ENCODE results near the gene BPIFA3. TPM values are rescaled to one million over a fixed set of nuclear protein-coding genes. Genes with fewer than 3 reads are reported as not detected.

BPIFA3 gene
- total and polyA plus RNA-seq, 2 of the 13 experiments (the other 11 are each of a cell fraction or from before 2014, with no cell fraction given) = not detected

- TF ChIP-seq ZNF883 (CRISPR knock-in tag; IDR thresholded peaks at IDR 0.05; ENCODE audit: not compliant biosample characterization) = no peak
- 0 out of 2 replicates have a peak, but pooled peaks have one; percentile 36 for TF ChIP-seq SAP130 (CRISPR knock-in tag; IDR thresholded peaks at IDR 0.05; ENCODE audit: low read depth)
- TF ChIP-seq CEBPB (IDR thresholded peaks at IDR 0.05; ENCODE audit: borderline replicate concordance, low read depth, low read length) = no peak
- no peak for TF ChIP-seq SIN3B (IDR thresholded peaks at IDR 0.05; ENCODE audit: low read length)
- peak; percentile 57 for TF ChIP-seq ZEB1 (IDR thresholded peaks at IDR 0.05; ENCODE audit: insufficient replicate concordance, low read depth)
- TF ChIP-seq TFE3 (CRISPR knock-in tag; IDR thresholded peaks at IDR 0.05) = no peak
- no peak for TF ChIP-seq PCBP1 (IDR thresholded peaks at IDR 0.05; ENCODE audit: borderline replicate concordance, low read depth, low read length)
- TF ChIP-seq ZNF367 (CRISPR knock-in tag; IDR thresholded peaks at IDR 0.05; ENCODE audit: borderline replicate concordance) = no peak
- TF ChIP-seq ZNF569 (CRISPR knock-in tag; IDR thresholded peaks at IDR 0.05; ENCODE audit: borderline replicate concordance) = no peak
- no peak for TF ChIP-seq ZNF264 (CRISPR knock-in tag; IDR thresholded peaks at IDR 0.05)
- no peak for TF ChIP-seq ZNF556 (CRISPR knock-in tag; IDR thresholded peaks at IDR 0.05; ENCODE audit: borderline replicate concordance)
- TF ChIP-seq FOXA3 (CRISPR knock-in tag; IDR thresholded peaks at IDR 0.05) = peak; percentile 82
- no peak for TF ChIP-seq YEATS4 (CRISPR knock-in tag; IDR thresholded peaks at IDR 0.05; ENCODE audit: borderline replicate concordance)
- no peak for TF ChIP-seq ZNF326 (CRISPR knock-in tag; IDR thresholded peaks at IDR 0.05; ENCODE audit: borderline replicate concordance)
- TF ChIP-seq FOXA1 (IDR thresholded peaks at IDR 0.05) = peak; percentile 38; the same call in 1 of the 2 replicates
- TF ChIP-seq FOXA1 (CRISPR knock-in tag; IDR thresholded peaks at IDR 0.05) = peak; percentile 53
- TF ChIP-seq ELF1 (CRISPR knock-in tag; IDR thresholded peaks at IDR 0.05) = no peak
- no peak for TF ChIP-seq NR0B2 (CRISPR knock-in tag; IDR thresholded peaks at IDR 0.05)
- TF ChIP-seq FOXK1 (CRISPR knock-in tag; IDR thresholded peaks at IDR 0.05; ENCODE audit: borderline replicate concordance, low read depth) = peak; percentile 29; the same call in 1 of the 2 replicates
- TF ChIP-seq ARID3A (IDR thresholded peaks at IDR 0.05; ENCODE audit: low read depth, low read length) = 0 out of 2 replicates have a peak, but pooled peaks have one; percentile 21
- TF ChIP-seq TRIM22 (IDR thresholded peaks at IDR 0.05) = no peak
- no peak for TF ChIP-seq ZNF800 (CRISPR knock-in tag; IDR thresholded peaks at IDR 0.05)
- TF ChIP-seq HMG20B (CRISPR knock-in tag; conservative IDR thresholded peaks at IDR 0.05) = no peak
- no peak for TF ChIP-seq ZFP62 (CRISPR knock-in tag; IDR thresholded peaks at IDR 0.05)
- TF ChIP-seq HMG20A (CRISPR knock-in tag; IDR thresholded peaks at IDR 0.05; ENCODE audit: borderline replicate concordance) = no peak
- TF ChIP-seq NR1H2 (CRISPR knock-in tag; IDR thresholded peaks at IDR 0.05; ENCODE audit: borderline replicate concordance, low read depth) = no peak
Measured at GRCh38 chr20:33175123-33175522, 42.0 kb upstream of the BPIFA3 start (continued).

Data from HepG2 (cell line).